GM19395 (cell line): Measurements from ENCODE around the gene GSK3B.
A peak's percentile ranks its signal among the peaks of the same experiment; 100 is the strongest.

Experiments
- ATAC-seq: cut with Tn5 transposase; IDR thresholded peaks from one replicate; pipeline ENCODE4 v1.9.1; 2021; ENCODE audit warnings: mild to moderate bottlenecking, moderate library complexity; ENCODE audit not compliant: unreplicated experiment

GSK3B gene

GRCh38 chr3:120098710-120099109 lies 4.5 kb upstream of the GSK3B start:
- no peak for ATAC-seq

- ATAC-seq: no peak
Observed at GRCh38 chr3:120095979-120096426, 1.8 kb upstream of the GSK3B start.

- ATAC-seq: peak; percentile 54
Observed at GRCh38 chr3:120095226-120095978, 1.2 kb upstream of the GSK3B start.

- ATAC-seq: peak; percentile 74
Observed at GRCh38 chr3:120094776-120095225, 554 bp upstream of the GSK3B start.

- ATAC-seq: no peak
Observed at GRCh38 chr3:120093119-120093910, 932 bp downstream of the GSK3B start.

- no peak for ATAC-seq
Observed at GRCh38 chr3:120092474-120092873, 1.8 kb downstream of the GSK3B start.

- no peak for ATAC-seq
Observed at GRCh38 chr3:120090422-120090821, 3.8 kb downstream of the GSK3B start.

GRCh38 chr3:120089089-120089488 lies 5.2 kb downstream of the GSK3B start:
- no peak for ATAC-seq

- no peak for ATAC-seq
Observed at GRCh38 chr3:120088622-120089021, 5.6 kb downstream of the GSK3B start.

GRCh38 chr3:120081719-120082118 lies 12.5 kb downstream of the GSK3B start:
- peak; percentile 63 for ATAC-seq

GRCh38 chr3:120080836-120081235 lies 13.4 kb downstream of the GSK3B start:
- ATAC-seq: no peak

GRCh38 chr3:120077731-120078130 lies 16.5 kb downstream of the GSK3B start:
- ATAC-seq: no peak

GRCh38 chr3:120072867-120073525 lies 21.3 kb downstream of the GSK3B start:
- no peak for ATAC-seq

- ATAC-seq: no peak
Observed at GRCh38 chr3:120071259-120071658, 23.0 kb downstream of the GSK3B start.

- no peak for ATAC-seq
Observed at GRCh38 chr3:120070263-120070981, 23.8 kb downstream of the GSK3B start.

- no peak for ATAC-seq
Observed at GRCh38 chr3:120067083-120067482, 27.2 kb downstream of the GSK3B start.

- ATAC-seq: no peak
Observed at GRCh38 chr3:120066634-120067033, 27.6 kb downstream of the GSK3B start.

- no peak for ATAC-seq
Observed at GRCh38 chr3:120064641-120065040, 29.6 kb downstream of the GSK3B start.

GRCh38 chr3:120062474-120062873 lies 31.8 kb downstream of the GSK3B start:
- no peak for ATAC-seq

- no peak for ATAC-seq
Observed at GRCh38 chr3:120059081-120059864, 35.0 kb downstream of the GSK3B start.
